SW 1271 (cell line): ENCODE data around the gene EIF3J.

Source experiments
- DNase-seq, 2 experiments: peaks; one replicate each; lab custom pipeline; 2025; lab: John Stamatoyannopoulos, UW

EIF3J gene

GRCh38 chr15:44595656-44596510 is 58.9 kb downstream of the EIF3J start:
- DNase-seq = no peak

GRCh38 chr15:44596511-44597010 is 59.6 kb downstream of the EIF3J start:
- DNase-seq = no peak

- no peak for DNase-seq
These were observed 61.1 kb downstream of the EIF3J start for GRCh38 chr15:44598066-44598465.

GRCh38 chr15:44598892-44599291 is 61.9 kb downstream of the EIF3J start:
- no peak for DNase-seq

GRCh38 chr15:44603126-44603525 is 66.2 kb downstream of the EIF3J start:
- DNase-seq = no peak

GRCh38 chr15:44606740-44607139 is 69.8 kb downstream of the EIF3J start:
- DNase-seq = no peak
